HepG2 (cell line): Measurements from ENCODE around the gene NVL. TPM values are rescaled to one million over a fixed set of nuclear protein-coding genes. Genes with fewer than 3 reads are reported as not detected.
A peak's percentile ranks its signal among the peaks of the same experiment; 100 is the strongest.

ENCODE experiments used
- CBX2 ChIP-seq, 2 experiments: fragments of 200-600 bp in 1 of 2; sonication (generic); formaldehyde crosslinking in 1 of 2; IDR thresholded peaks; 2 replicates each; pipeline versions ENCODE4 v1.7.0 to v1.8.1; 2018 to 2022; ENCODE audit warnings: low read depth in 2 of 2, low read length in 1 of 2, mild to moderate bottlenecking in 1 of 2, missing genetic modification reagents in 1 of 2
- EED ChIP-seq: sonication (generic); formaldehyde crosslinking; IDR thresholded peaks from 2 replicates; pipeline ENCODE4 v1.5.0; 2020; ENCODE audit warnings: mild to moderate bottlenecking, missing genetic modification reagents
- EP300 ChIP-seq, 3 experiments: sonication (generic) in 1 of 3; formaldehyde crosslinking in 1 of 3; IDR thresholded peaks; 2 replicates each; pipeline versions ENCODE4 v1.5.1 to v1.6.1; 2011 to 2020; ENCODE audit warnings: low read depth in 2 of 3, low read length in 2 of 3, borderline replicate concordance in 1 of 3, improper control_type of control experiment in 1 of 3, mild to moderate bottlenecking in 1 of 3, missing genetic modification reagents in 1 of 3, moderate library complexity in 1 of 3
- FOSL1 ChIP-seq: sonication (generic); formaldehyde crosslinking; IDR thresholded peaks from 2 replicates; pipeline ENCODE4 v1.9.0; 2021; ENCODE audit warnings: missing genetic modification reagents, borderline replicate concordance
- GMEB2 ChIP-seq: IDR thresholded peaks from 2 replicates; pipeline ENCODE4 v1.6.1; 2016; ENCODE audit warnings: missing biosample characterization, missing genetic modification reagents, low read depth
- MZF1 ChIP-seq: sonication (generic); formaldehyde crosslinking; IDR thresholded peaks from 2 replicates; pipeline ENCODE4 v1.8.1; 2023; ENCODE audit warnings: mild to moderate bottlenecking, missing genetic modification reagents, borderline replicate concordance
- REL ChIP-seq: sonication (generic); formaldehyde crosslinking; conservative IDR thresholded peaks from 2 replicates; pipeline ENCODE4 v1.8.0; 2022; ENCODE audit warnings: mild to moderate bottlenecking, missing genetic modification reagents, moderate library complexity
- RNF2 ChIP-seq: fragments of 450-650 bp; conservative IDR thresholded peaks from 2 replicates; pipeline ENCODE4 v1.6.1; 2016; ENCODE audit warnings: low read depth
- TAF15 ChIP-seq: fragments of 200-400 bp; formaldehyde crosslinking; IDR thresholded peaks from one replicate; pipeline ENCODE4 v1.6.1; 2018; ENCODE audit warnings: mild to moderate bottlenecking, low read depth, low read length; ENCODE audit not compliant: poor library complexity, severe bottlenecking
- TGIF2 ChIP-seq: IDR thresholded peaks from 2 replicates; pipeline ENCODE4 v1.6.1; 2016; ENCODE audit warnings: control low read depth, missing compliant biosample characterization
- ZNF207 ChIP-seq: fragments of 450-650 bp; IDR thresholded peaks from 2 replicates; pipeline ENCODE4 v1.6.1; 2016; ENCODE audit warnings: antibody characterized with exemption, borderline replicate concordance
- ZNF234 ChIP-seq: sonication (generic); formaldehyde crosslinking; conservative IDR thresholded peaks from 2 replicates; pipeline ENCODE4 v1.5.1; 2020; ENCODE audit warnings: mild to moderate bottlenecking, missing genetic modification reagents
- ZNF414 ChIP-seq: sonication (generic); formaldehyde crosslinking; IDR thresholded peaks from 2 replicates; pipeline ENCODE4 v1.5.0; 2020; ENCODE audit warnings: missing genetic modification reagents
- ZNF569 ChIP-seq: sonication (generic); formaldehyde crosslinking; IDR thresholded peaks from 2 replicates; pipeline ENCODE4 v1.5.0; 2020; ENCODE audit warnings: mild to moderate bottlenecking, missing genetic modification reagents, moderate library complexity, borderline replicate concordance
- ZNF607 ChIP-seq: sonication (generic); formaldehyde crosslinking; IDR thresholded peaks from 2 replicates; pipeline ENCODE4 v1.5.1; 2020; ENCODE audit warnings: missing genetic modification reagents, mild to moderate bottlenecking, borderline replicate concordance
- ZNF772 ChIP-seq: sonication (generic); formaldehyde crosslinking; IDR thresholded peaks from 2 replicates; pipeline ENCODE4 v1.5.0; 2020; ENCODE audit warnings: mild to moderate bottlenecking, missing genetic modification reagents
- ZNF878 ChIP-seq: sonication (generic); formaldehyde crosslinking; IDR thresholded peaks from 2 replicates; pipeline ENCODE4 v1.8.1; 2023; ENCODE audit warnings: mild to moderate bottlenecking, missing genetic modification reagents, moderate library complexity
- ZSCAN25 ChIP-seq: sonication (generic); formaldehyde crosslinking; IDR thresholded peaks from 2 replicates; pipeline ENCODE4 v1.8.0; 2022; ENCODE audit warnings: mild to moderate bottlenecking, missing genetic modification reagents
- polyA plus RNA-seq, 8 experiments: library from polyadenylated mRNA; depleted of rRNA in 3 of 8; stranded (reverse) in 7 of 8; unstranded in 1 of 8; fragments of >200 nt; fragmentation: Illumina TruSeq in 4 of 8; extraction: Trizol in 4 of 8; gene quantifications; 2 replicates each; pipeline versions ENCODE4 v1.2.1 to v1.2.3, GENCODE V29; 2011 to 2016; ENCODE audit warnings: low read depth in 4 of 8, missing spikeins in 1 of 8, mixed read lengths in 1 of 8; ENCODE audit not compliant: insufficient read depth in 1 of 8
- total RNA-seq, 5 experiments: library from RNA; depleted of rRNA; stranded (reverse); fragments of >200 nt; fragmentation: Illumina TruSeq; extraction: Trizol; gene quantifications; 2 replicates each; pipeline ENCODE4 v1.2.3, GENCODE V29; 2016; ENCODE audit warnings: low read depth in 1 of 5
- TF ChIP-seq, protein P1 (sequence below): fragments of 450-650 bp; IDR thresholded peaks from 2 replicates; pipeline ENCODE4 v1.6.1; 2017; ENCODE audit warnings: mild to moderate bottlenecking
- TF ChIP-seq, protein P2 (sequence below): IDR thresholded peaks from 2 replicates; pipeline ENCODE4 v1.6.1; 2016; ENCODE audit warnings: low read depth
- TF ChIP-seq, protein P3 (sequence below): sonication (generic); formaldehyde crosslinking; IDR thresholded peaks from 2 replicates; pipeline ENCODE4 v1.4.0; 2020; ENCODE audit warnings: missing genetic modification reagents

Gene NVL
- total and polyA plus RNA-seq, 2 of the 13 experiments (the other 11 are each of a cell fraction or from before 2014, with no cell fraction given): 8.3 to 21.0 TPM

GRCh38 chr1:224329842-224330753 lies at the start of gene NVL (continued):
- TF ChIP-seq EP300 (IDR thresholded peaks at IDR 0.05; ENCODE audit: low read depth in 2 of 2, low read length in 2 of 2) (peak in 1 of 2 experiments; percentile 37; a peak in 1 of 4 replicates), EP300 (CRISPR knock-in tag; IDR thresholded peaks at IDR 0.05; ENCODE audit: borderline replicate concordance) (no peak), ZNF569 (CRISPR knock-in tag) (no peak), ZNF878 (peak; percentile 29; the same call in 1 of the 2 replicates), RNF2 (0 out of 2 replicates have a peak, but pooled peaks have one; percentile 21), ZNF607 (CRISPR knock-in tag) (no peak), TGIF2 (peak; percentile 74), CBX2 (IDR thresholded peaks at IDR 0.05; ENCODE audit: low read depth, low read length) (no peak), CBX2 (CRISPR knock-in tag; IDR thresholded peaks at IDR 0.05; ENCODE audit: low read depth) (no peak), REL (CRISPR knock-in tag) (no peak), ZNF772 (no peak), FOSL1 (CRISPR knock-in tag) (no peak), ZNF234 (CRISPR knock-in tag) (no peak), TAF15 (no peak), MZF1 (CRISPR knock-in tag) (no peak), ZNF207 (no peak), GMEB2 (no peak), ZSCAN25 (CRISPR knock-in tag) (no peak), ZNF414 (no peak), EED (CRISPR knock-in tag) (no peak)
- TF ChIP-seq, protein P1, sequence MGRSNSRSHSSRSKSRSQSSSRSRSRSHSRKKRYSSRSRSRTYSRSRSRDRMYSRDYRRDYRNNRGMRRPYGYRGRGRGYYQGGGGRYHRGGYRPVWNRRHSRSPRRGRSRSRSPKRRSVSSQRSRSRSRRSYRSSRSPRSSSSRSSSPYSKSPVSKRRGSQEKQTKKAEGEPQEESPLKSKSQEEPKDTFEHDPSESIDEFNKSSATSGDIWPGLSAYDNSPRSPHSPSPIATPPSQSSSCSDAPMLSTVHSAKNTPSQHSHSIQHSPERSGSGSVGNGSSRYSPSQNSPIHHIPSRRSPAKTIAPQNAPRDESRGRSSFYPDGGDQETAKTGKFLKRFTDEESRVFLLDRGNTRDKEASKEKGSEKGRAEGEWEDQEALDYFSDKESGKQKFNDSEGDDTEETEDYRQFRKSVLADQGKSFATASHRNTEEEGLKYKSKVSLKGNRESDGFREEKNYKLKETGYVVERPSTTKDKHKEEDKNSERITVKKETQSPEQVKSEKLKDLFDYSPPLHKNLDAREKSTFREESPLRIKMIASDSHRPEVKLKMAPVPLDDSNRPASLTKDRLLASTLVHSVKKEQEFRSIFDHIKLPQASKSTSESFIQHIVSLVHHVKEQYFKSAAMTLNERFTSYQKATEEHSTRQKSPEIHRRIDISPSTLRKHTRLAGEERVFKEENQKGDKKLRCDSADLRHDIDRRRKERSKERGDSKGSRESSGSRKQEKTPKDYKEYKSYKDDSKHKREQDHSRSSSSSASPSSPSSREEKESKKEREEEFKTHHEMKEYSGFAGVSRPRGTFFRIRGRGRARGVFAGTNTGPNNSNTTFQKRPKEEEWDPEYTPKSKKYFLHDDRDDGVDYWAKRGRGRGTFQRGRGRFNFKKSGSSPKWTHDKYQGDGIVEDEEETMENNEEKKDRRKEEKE: no peak
- TF ChIP-seq, protein P2, sequence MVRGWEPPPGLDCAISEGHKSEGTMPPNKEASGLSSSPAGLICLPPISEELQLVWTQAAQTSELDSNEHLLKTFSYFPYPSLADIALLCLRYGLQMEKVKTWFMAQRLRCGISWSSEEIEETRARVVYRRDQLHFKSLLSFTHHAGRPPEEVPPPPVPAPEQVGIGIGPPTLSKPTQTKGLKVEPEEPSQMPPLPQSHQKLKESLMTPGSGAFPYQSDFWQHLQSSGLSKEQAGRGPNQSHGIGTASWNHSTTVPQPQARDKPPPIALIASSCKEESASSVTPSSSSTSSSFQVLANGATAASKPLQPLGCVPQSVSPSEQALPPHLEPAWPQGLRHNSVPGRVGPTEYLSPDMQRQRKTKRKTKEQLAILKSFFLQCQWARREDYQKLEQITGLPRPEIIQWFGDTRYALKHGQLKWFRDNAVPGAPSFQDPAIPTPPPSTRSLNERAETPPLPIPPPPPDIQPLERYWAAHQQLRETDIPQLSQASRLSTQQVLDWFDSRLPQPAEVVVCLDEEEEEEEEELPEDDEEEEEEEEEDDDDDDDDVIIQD (CRISPR knock-in tag): no peak
- TF ChIP-seq, protein P3, sequence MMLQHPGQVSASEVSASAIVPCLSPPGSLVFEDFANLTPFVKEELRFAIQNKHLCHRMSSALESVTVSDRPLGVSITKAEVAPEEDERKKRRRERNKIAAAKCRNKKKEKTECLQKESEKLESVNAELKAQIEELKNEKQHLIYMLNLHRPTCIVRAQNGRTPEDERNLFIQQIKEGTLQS: 0 out of 2 replicates have a peak, but pooled peaks have one; percentile 14
